GM18511 (cell line): ENCODE measurements around the gene EXOC1L.
"Not testable (repeated sequence)": the region's sequence is repeated elsewhere in the genome, so short reads cannot be mapped to it uniquely, and the experiment has no call there.

ENCODE experiments used
- ATAC-seq: cut with Tn5 transposase; IDR thresholded peaks from one replicate; pipeline ENCODE4 v1.9.1; 2021; ENCODE audit warnings: mild to moderate bottlenecking, moderate library complexity; ENCODE audit not compliant: unreplicated experiment

EXOC1L gene

DNA sequence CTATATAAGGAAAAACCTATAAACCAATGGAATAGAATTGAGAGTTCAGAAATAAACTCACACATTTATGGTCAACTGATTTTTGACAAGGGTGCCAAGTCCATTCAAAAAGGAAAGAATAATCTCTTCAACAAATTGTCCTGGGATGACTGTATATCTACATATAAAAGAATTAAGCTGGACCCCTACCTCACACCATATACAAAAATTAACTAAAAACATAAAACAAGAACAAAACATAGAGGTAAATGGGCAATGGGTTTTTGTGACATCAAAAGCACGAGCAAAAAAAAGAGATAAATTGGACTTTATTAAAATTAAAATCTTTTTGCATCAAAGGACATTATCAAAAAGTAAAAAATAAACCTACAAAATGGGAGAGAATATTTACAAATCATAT lies 18.3 kb downstream of the EXOC1L start:
- ATAC-seq: no peak

GRCh38 chr4:55838356-55838755 lies 18.8 kb downstream of the EXOC1L start:
- ATAC-seq: no peak

GRCh38 chr4:55838952-55839351 lies 19.4 kb downstream of the EXOC1L start:
- ATAC-seq: no peak

GRCh38 chr4:55840956-55841355 lies 21.4 kb downstream of the EXOC1L start:
- ATAC-seq: no peak

GRCh38 chr4:55841373-55842239 lies 22.0 kb downstream of the EXOC1L start:
- not testable (repeated sequence) for ATAC-seq

DNA sequence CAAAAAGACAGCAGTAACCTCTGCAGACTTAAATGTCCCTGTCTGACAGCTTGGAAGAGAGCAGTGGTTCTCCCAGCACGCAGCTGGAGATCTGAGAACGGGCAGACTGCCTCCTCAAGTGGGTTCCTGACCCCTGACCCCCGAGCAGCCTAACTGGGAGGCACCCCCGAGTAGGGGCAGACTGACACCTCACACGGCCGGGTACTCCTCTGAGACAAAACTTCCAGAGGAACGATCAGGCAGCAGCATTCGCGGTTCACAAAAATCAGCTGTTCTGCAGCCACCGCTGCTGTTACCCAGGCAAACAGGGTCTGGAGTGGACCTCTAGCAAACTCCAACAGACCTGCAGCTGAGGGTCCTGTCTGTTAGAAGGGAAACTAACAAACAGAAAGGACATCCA lies 22.7 kb downstream of the EXOC1L start:
- not testable (repeated sequence) for ATAC-seq

DNA sequence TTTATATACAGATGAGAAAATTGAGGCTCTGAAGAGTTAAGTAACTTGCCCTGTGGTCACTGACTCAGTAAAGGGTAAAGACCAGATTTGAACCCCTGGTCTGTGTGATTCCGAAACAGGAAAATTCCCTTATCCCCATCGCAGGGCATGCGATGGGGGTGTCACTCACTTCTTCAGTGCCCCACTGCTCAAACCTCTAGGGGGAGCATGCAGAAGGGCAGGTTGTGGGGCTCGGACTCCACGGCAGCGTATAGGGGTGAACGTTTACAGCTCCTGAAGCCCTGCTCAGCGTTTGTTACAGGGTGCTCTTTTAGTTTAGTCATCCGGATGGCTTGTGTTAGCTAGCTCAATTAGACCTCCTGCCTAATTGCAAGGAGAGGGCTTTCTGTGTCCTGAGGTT lies 30.1 kb downstream of the EXOC1L start:
- no peak for ATAC-seq

DNA sequence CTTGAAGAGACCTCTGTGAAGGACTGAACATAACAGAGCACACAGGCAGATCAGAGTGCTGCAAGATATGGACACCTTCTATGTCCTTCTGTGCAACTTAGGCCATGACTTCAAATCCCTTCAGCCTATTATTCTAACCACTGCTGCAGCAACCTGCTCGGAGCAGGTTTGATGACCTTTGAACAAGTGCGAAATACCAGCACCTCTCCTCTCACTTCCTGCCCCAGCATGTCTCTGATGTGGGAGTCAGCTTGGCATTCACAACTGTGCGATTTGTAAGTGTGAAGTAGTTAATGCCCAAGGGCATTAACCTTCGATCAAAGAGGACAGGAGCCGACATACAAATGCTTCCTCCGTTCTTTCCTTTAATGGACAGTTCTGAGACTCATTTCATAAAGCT lies 32.3 kb downstream of the EXOC1L start:
- ATAC-seq: no peak

DNA sequence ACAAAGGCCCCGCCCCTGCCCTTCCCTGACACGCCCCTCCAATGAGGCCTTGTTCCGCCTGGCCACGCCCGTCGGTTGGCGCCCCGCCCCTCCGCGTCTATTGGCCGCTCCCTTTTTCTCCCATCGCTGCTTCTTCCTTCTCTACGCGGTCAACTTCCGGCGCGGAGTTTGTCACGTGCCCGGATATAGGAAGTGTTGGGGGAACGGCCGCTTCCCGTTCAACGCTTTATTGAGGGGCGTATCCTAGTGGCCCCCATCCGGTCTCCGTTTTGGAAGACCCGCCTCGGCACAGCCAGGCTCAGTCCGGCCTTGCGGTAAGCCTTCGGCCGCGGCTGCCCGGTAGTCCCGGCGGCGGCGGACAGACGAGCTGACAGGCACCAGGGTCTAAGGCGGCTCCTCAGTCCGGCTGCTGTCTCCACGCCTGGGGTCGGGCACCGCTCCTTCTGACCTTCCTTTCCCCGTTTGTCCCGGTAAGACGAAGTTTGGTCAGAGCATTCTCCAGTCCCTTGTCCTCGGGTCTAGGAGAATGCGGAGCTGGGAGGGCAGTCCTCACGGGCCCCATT lies 34.0 kb downstream of the EXOC1L start, which contains the start of gene EXOC1:
EXOC1 (plus strand) TSS at position 165 of the 563 bp plus-strand sequence. CDS start 4,676 bp downstream, outside the sequence.
- ATAC-seq: peak; percentile 97

DNA sequence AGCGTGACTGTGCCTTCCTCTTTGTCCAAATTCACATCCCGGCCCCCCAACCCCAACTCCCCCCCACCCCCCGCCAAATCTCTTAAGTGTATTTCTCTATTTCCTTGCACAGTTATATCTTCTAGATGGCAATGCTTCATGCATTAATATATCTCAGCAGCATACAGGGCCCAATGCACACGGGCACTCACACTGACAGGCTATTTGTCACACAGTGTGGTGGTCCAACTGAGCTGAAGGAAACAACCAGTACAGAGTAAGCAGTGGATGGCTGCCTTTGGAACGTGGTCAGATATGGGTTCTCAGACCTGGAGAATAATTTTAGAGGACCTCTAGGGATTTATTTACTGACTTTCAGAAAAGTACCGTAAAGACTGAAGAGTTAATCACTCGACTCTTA lies 34.5 kb downstream of the EXOC1L start:
- ATAC-seq: peak; percentile 7

DNA sequence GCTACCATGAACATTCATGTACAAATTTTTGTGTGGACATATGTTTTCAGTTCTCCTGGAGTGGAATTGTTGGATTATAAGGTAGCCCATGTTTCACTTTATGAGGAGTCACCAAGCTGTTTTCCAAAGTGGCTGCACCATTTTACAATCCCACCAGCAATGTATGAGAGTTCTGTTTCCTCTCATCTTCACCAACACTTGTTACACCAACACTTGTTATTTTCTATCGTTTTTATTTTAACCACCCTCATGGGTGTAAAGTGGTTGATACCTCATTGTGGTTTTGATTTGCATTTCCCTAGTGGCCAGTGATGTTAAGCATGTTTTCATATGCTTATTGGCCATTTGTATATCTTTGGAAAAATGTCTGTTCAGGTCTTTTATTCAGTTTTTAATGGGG lies 38.0 kb downstream of the EXOC1L start:
- ATAC-seq: no peak

DNA sequence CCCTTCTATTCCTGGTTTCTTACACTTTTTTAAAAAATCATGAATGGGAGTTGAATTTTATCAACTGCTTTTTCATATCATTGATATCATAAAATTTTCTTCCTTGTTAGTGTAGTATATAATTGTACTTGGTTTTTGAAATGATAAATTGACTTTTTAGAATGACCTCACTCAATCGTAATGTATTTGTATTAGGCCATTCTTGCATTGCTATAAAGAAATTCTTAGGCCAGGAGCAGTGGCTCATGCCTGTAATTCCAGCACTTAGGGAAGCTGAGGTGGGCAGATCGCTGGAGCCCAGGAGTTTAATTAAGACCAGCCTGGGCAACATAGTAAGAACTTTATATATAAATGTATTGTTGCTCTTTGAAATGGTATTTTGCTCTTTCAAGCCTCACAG lies 40.1 kb downstream of the EXOC1L start:
- no peak for ATAC-seq

DNA sequence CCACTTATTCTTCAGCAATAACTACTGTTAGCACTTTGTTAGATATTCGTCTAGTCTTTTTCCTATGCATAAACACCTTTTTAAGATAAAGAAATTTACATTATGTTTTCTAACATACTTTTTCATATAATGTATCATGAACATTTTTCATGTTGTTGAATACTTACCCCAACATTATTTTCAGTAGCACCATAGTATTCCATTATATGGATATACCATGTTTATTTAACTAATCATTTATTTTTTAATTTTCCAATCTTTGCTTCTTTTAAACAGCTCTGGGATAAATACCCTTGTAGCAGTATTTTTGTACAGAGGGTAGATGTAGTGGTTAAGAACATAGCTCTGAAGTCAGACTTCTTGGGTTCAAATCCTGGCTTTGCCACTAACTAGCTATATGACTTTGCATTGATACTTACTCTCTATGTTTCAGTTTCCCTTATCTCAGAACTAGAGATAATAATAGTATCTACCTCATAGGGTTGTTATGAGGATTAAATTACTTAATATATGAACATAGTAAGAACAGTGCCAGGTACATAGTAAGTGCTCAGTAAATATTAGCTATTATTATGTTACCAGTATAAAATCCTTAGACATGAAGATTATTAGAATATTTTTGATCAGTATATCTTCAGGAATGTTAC lies 45.1 kb downstream of the EXOC1L start:
- no peak for ATAC-seq

DNA sequence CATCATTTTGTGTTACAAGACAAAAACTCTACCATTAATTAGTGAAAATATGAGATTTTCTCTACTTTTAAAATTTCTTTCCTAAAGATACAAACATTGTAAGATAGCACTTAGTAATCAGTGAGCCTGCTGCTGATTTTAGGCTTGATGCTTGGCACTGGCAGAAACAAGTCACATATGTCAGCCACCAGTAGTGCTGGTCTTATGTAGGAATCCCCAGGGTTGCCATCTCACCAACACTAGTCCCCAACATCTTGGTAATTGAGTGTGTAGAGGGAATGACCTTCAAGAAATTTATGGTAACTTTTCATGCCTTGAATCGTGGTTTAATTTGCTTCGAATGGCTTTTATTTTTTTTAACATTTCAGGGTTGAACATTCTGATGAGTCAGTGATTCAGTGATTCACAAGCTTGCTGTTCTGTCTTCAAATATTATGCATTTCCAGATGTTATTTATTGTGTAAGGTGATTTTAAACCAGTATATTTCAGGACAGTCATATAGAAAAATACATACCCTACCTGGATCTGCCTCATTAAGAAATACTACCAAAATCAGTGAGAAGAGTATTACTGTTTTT lies 45.7 kb downstream of the EXOC1L start:
- no peak for ATAC-seq

DNA sequence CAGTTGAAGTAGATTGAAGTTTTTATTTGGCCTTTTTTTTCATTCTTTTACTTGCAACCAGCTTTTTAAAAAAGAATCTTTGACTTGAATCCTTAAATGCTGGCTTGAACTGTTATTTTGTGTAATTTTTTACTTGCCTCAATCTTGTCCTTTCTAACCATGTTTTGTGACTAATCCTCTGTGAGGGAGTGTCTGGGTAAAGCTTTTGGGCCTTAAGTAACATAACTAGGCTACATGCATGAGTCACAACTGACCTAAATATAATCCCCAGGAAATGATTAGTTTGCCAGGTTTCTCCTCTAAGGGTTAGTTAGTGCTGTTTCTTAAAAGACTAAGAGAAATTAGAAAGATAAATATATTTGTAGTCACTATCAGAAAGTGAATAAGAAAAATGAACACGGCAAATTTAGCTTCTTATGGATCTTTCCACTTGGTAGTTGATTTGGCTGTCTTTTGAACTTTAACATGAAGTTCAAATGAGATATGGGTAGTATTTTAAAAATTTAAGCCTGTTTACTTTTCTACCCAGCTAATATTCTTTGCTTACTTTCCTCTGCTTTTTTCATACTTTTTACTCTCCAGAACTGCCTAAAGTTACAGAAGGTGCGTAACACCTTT lies 46.8 kb downstream of the EXOC1L start:
- ATAC-seq: peak; percentile 93

GRCh38 chr4:55866973-55867574 lies 47.5 kb downstream of the EXOC1L start:
- ATAC-seq: peak; percentile 92

- ATAC-seq: no peak
These were observed 49.0 kb downstream of the EXOC1L start for GRCh38 chr4:55868581-55869090.

GRCh38 chr4:55871299-55871800 lies 51.8 kb downstream of the EXOC1L start:
- ATAC-seq: no peak

- ATAC-seq: no peak
These were observed 55.2 kb downstream of the EXOC1L start for GRCh38 chr4:55874831-55875230.

GRCh38 chr4:55876387-55876786 lies 56.8 kb downstream of the EXOC1L start:
- no peak for ATAC-seq
